Left ventricle myocardium inferior (tissue), 1 donor: Measurements from ENCODE around the gene PFDN5. TPM values are rescaled to one million over a fixed set of nuclear protein-coding genes. Genes with fewer than 3 reads are reported as not detected.

Experiments used
- DNase-seq: peaks from one replicate; pipeline ENCODE4 v3.0.0-alpha.2; 2020
- H3K27ac ChIP-seq: fragments of 200-600 bp; replicated peaks from 2 replicates; pipeline ENCODE4 v1.8.0; 2021
- H3K27me3 ChIP-seq: fragments of 200-600 bp; 2 replicates; pipeline ENCODE4 v1.8.0; 2021; ENCODE audit warnings: low read depth
- H3K36me3 ChIP-seq: fragments of 200-600 bp; 2 replicates; pipeline ENCODE4 v1.8.0; 2021
- H3K4me1 ChIP-seq: fragments of 200-600 bp; 2 replicates; pipeline ENCODE4 v1.8.0; 2021
- H3K4me3 ChIP-seq: fragments of 200-600 bp; 2 replicates; pipeline ENCODE4 v1.8.0; 2021; ENCODE audit warnings: mild to moderate bottlenecking, moderate library complexity
- H3K9me3 ChIP-seq: fragments of 200-600 bp; replicated peaks from 2 replicates; pipeline ENCODE4 v1.8.0; 2021
- intact Hi-C: fragments of 100-400 bp; cut with micrococcal nuclease; formaldehyde crosslinking; loops from one replicate; pipeline ENCODE4 v1.11.0; 2022
- total RNA-seq: library from RNA; stranded (reverse); fragmentation: NEBNext Ultra II Directional; extraction: Animal tissue kit (Norgen Biotek cat#: 25700); gene quantifications from one replicate; pipeline ENCODE4 v1.2.1, GENCODE V29; 2021
- TF ChIP-seq, protein P1 (sequence below): fragments of 200-600 bp; IDR thresholded peaks from 2 replicates; pipeline ENCODE4 v1.8.0; 2021; ENCODE audit warnings: antibody characterized with exemption, mild to moderate bottlenecking, borderline replicate concordance
- donor health status: DM: no; HTN: yes; CAD: no; lungs with severe emphysema.

The PFDN5 gene
- total RNA-seq, 1 donor from 2014 or later: 399 TPM

DNA sequence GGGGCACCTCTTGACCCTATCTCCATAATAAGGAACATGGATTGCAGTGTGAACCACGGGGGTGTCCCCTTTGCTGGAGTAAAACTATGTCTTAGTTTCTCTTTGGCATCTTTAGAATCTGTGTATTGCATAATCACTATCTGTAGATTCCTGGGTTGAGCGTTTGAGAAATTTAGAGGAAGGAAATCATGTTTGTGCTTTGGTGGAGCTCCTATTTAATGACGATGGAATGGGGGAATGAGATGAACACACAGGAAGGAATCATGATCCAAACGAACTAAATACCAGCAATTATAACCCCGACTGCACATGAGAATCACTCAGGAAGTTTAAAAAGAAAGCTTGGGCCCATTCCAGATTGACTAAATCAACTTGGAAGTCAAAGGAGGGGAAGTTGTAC is 2.8 kb downstream of the PFDN5 start:
- Histone ChIP-seq H3K27ac (peak overlapping the region; percentile 88), H3K36me3 (peaks cover 36% of the 10 kb centered on the region), H3K4me1 (peaks cover 80% of the 10 kb centered on the region), H3K4me3 (no peak overlapping the region), H3K27me3 (no peaks in the 10 kb centered on the region), H3K9me3 (no peaks in the 10 kb centered on the region)
- intact Hi-C loops: no loop called here
- TF ChIP-seq, protein P1, sequence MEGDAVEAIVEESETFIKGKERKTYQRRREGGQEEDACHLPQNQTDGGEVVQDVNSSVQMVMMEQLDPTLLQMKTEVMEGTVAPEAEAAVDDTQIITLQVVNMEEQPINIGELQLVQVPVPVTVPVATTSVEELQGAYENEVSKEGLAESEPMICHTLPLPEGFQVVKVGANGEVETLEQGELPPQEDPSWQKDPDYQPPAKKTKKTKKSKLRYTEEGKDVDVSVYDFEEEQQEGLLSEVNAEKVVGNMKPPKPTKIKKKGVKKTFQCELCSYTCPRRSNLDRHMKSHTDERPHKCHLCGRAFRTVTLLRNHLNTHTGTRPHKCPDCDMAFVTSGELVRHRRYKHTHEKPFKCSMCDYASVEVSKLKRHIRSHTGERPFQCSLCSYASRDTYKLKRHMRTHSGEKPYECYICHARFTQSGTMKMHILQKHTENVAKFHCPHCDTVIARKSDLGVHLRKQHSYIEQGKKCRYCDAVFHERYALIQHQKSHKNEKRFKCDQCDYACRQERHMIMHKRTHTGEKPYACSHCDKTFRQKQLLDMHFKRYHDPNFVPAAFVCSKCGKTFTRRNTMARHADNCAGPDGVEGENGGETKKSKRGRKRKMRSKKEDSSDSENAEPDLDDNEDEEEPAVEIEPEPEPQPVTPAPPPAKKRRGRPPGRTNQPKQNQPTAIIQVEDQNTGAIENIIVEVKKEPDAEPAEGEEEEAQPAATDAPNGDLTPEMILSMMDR: no peak
- no peak for DNase-seq

DNA sequence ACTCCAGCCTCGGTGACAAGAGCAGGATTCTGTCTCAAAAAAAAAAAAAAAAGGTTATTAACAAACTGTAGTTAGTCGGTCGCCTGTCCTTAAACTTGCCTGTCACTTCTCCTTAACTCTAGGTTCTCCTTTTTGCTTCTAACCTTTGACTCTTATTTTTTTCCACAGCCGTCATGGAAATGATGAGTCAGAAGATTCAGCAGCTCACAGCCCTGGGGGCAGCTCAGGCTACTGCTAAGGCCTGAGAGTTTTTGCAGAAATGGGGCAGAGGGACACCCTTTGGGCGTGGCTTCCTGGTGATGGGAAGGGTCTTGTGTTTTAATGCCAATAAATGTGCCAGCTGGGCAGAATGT is 3.7 kb downstream of the PFDN5 start:
- no peaks in the 10 kb centered on the region for H3K27me3 ChIP-seq
- H3K36me3 ChIP-seq: peaks cover 43% of the 10 kb centered on the region
- intact Hi-C loops: no loop called here
- no peak for DNase-seq
- H3K9me3 ChIP-seq: no peaks in the 10 kb centered on the region
- H3K27ac ChIP-seq: peak overlapping the region; percentile 88
- peak overlapping the region; percentile 84 for H3K4me3 ChIP-seq
- H3K4me1 ChIP-seq: peaks cover 83% of the 10 kb centered on the region
- TF ChIP-seq, protein P1: no peak

DNA sequence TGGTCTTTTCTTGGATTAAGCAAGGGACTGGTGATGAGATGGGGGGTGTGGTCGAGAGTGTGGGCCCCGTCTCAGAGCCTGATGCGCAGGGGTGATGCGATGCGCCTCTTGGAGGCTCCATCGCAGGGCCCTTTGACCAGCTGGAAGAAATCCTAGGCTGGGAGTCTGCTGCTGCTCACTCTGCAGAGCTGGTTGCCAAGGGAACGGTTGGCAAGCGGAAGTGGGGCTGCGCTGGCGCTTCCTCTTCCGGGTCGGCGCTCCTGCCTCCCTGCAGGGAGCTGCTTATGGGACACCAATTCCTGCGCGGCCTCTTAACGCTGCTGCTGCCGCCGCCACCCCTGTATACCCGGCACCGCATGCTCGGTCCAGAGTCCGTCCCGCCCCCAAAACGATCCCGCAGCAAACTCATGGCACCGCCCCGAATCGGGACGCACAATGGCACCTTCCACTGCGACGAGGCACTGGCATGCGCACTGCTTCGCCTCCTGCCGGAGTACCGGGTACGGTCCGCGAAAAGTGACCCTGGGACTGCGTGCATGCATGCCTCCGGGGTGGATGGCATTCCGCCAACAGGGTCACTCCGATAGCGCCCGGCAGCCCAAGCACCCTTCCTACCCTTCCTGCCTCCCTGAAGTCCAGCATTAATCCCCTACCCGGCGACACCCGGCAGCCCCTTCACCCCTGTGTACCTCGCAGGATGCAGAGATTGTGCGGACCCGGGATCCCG is 4.3 kb downstream of the PFDN5 start, which contains the start of gene MYG1:
MYG1 (plus strand) TSS at position 242 of the 727 bp plus-strand sequence; CDS start at position 285, 43 bp downstream.
- Histone ChIP-seq H3K9me3 (no peaks in the 10 kb centered on the region), H3K36me3 (peaks cover 48% of the 10 kb centered on the region), H3K4me3 (peak within 1 kb of the TSS; percentile 84), H3K27ac (peak within 1 kb of the TSS; percentile 88), H3K27me3 (no peaks in the 10 kb centered on the region), H3K4me1 (peaks cover 81% of the 10 kb centered on the region)
- TF ChIP-seq, protein P1: peak; percentile 36
- intact Hi-C loops: no loop called here
- DNase-seq: peak; percentile 84

DNA sequence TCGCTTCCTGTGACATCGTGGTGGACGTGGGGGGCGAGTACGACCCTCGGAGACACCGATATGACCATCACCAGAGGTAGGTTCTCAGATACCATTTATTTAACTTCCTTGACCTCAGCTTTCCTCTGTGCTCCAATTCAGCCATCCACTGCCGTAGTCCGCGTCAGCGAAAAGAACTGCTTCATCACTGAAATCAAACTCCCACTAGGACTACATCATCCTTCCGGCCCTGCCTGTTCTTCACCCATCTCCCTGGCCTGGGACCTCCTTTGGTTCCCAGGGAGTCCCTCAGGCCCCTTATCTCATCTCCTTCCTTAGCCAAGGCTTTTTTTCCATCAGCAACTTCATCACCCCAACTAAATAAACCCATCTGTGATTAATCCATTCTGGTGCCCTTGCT is 4.8 kb downstream of the PFDN5 start:
- Histone ChIP-seq H3K4me1 (peaks cover 77% of the 10 kb centered on the region), H3K36me3 (peaks cover 51% of the 10 kb centered on the region)
- intact Hi-C loops: no loop called here

DNA sequence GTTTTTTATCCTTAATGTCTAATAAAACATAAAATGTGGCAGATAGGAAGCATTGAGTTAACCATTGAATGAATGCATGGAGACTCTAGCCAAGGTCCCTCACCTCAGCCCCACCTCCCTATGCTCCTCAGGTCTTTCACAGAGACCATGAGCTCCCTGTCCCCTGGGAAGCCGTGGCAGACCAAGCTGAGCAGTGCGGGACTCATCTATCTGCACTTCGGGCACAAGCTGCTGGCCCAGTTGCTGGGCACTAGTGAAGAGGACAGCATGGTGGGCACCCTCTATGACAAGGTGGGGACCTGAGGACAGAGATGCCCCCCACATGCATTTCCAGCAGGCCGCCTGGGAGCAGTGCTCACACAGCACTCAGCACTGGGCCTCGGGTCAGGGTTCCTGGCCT is 7.6 kb downstream of the PFDN5 start:
- Histone ChIP-seq H3K36me3 (peaks cover 73% of the 10 kb centered on the region), H3K4me3 (no peak overlapping the region), H3K27ac (no peak overlapping the region), H3K4me1 (peaks cover 57% of the 10 kb centered on the region), H3K9me3 (no peaks in the 10 kb centered on the region), H3K27me3 (no peaks in the 10 kb centered on the region)
- TF ChIP-seq, protein P1: no peak
- intact Hi-C loops: no loop called here
- DNase-seq: no peak

More for the DNA sequence above, 4.8 kb downstream of the PFDN5 start:
- TF ChIP-seq, protein P1: no peak
- Histone ChIP-seq H3K27ac (peak overlapping the region; percentile 88), H3K27me3 (no peaks in the 10 kb centered on the region), H3K9me3 (no peaks in the 10 kb centered on the region), H3K4me3 (peak overlapping the region; percentile 84)
- DNase-seq: no peak
